Measurements from ENCODE around the gene ZFAND5. TPM values are rescaled to one million over a fixed set of nuclear protein-coding genes. Genes with fewer than 3 reads are reported as not detected.

Gene ZFAND5
- total RNA-seq, 6 experiments from 2014 or later = 88.4 to 119 (median 100) TPM

- Histone ChIP-seq H3K4me1 (peaks cover 0 to 87% (median 35%) of the 10 kb centered on the region in 4 donors), H3K4me3 (no peak overlapping the region), H3K9me3 (no peaks in the 10 kb centered on the region), H3K27me3 (no peaks in the 10 kb centered on the region), H3K36me3 (peaks cover 5 to 73% (median 43%) of the 10 kb centered on the region in 4 donors), H3K27ac (peak overlapping the region in 2 of 3 donors; percentile 13 to 20)
- DNase-seq = no peak
- 10% methylated on average over 8 of the region's 8 CpGs for WGBS (ENCODE audit: insufficient coverage, low coverage, low lambda C conversion rate, missing lambda C conversion rate)
- peak; percentile 2 to 40 (median 16) for ATAC-seq
- intact Hi-C loops (cut with DNase I) = no loop called here
- TF ChIP-seq POLR2A (IDR thresholded peaks at IDR 0.05) (no peak), CTCF (IDR thresholded peaks at IDR 0.05) (no peak)
These were observed 8.9 kb downstream of the ZFAND5 start for GRCh38 chr9:72356041-72356582.

DNA sequence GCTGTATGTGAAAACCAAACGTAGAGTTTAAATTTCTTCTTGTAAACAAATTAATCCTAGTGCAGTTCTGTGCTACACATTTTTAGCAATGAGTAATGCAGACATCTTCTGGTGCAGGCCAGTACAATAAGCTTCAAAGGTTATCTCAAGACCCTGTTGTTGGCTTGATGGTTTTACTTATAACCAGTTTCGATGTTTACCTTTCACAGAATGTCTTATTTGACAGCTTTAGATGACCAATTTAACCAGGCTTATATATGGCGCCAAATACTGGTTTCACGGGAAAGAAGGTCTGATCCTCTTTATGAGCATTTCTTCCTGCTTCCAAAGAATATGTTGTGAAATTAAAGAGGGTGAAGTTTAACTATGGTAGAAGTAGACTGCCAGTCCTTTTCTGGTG, 9.9 kb downstream of the ZFAND5 start:
- no peaks in the 10 kb centered on the region for H3K9me3 ChIP-seq
- intact Hi-C loops (cut with DNase I) = no loop called here
- H3K4me1 ChIP-seq = peaks cover 0 to 77% (median 30%) of the 10 kb centered on the region in 4 donors
- H3K36me3 ChIP-seq = peaks cover 5 to 64% (median 40%) of the 10 kb centered on the region in 4 donors
- DNase-seq (no peak), ATAC-seq (peak in 2 of 4 donors; percentile 4 to 41)
- TF ChIP-seq CTCF (IDR thresholded peaks at IDR 0.05) (no peak), POLR2A (IDR thresholded peaks at IDR 0.05) (peak; percentile 19)
- no peaks in the 10 kb centered on the region for H3K27me3 ChIP-seq
- peak overlapping the region in 1 of 3 donors; percentile 7 for H3K27ac ChIP-seq
- 68% methylated on average over 3 of the region's 4 CpGs for WGBS (ENCODE audit: insufficient coverage, low coverage, low lambda C conversion rate, missing lambda C conversion rate)
- H3K4me3 ChIP-seq = no peak overlapping the region

DNA sequence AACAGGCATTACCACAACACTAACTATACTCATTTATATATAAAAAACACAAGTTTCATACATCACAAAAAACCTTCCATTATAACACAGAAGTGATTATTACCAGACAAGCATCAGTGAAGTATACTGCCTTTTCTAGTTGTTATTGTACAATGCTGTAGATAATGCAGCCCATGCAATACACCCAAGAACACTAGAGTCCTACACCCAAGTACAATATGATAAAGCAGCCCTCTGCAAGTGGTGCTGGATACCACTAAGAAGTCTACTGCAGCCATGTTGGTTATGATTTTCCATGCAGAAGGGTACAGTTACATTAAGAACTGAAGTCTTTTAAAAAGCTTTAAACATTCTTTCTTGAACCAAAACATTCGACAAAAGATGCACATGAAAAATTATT, 10.3 kb downstream of the ZFAND5 start:
- no peak for DNase-seq
- WGBS (ENCODE audit: insufficient coverage, low coverage, low lambda C conversion rate, missing lambda C conversion rate) = 90% methylated on average over 1 of the region's 1 CpG
- Histone ChIP-seq H3K27me3 (no peaks in the 10 kb centered on the region), H3K4me1 (peaks cover 0 to 73% (median 28%) of the 10 kb centered on the region in 4 donors), H3K27ac (no peak overlapping the region), H3K4me3 (no peak overlapping the region), H3K9me3 (no peaks in the 10 kb centered on the region), H3K36me3 (peaks cover 5 to 59% (median 36%) of the 10 kb centered on the region in 4 donors)
- intact Hi-C loops (cut with DNase I) = no loop called here
- peak in 2 of 4 donors; percentile 4 to 37 for ATAC-seq
- TF ChIP-seq POLR2A (IDR thresholded peaks at IDR 0.05) (no peak), CTCF (IDR thresholded peaks at IDR 0.05) (no peak)

DNA sequence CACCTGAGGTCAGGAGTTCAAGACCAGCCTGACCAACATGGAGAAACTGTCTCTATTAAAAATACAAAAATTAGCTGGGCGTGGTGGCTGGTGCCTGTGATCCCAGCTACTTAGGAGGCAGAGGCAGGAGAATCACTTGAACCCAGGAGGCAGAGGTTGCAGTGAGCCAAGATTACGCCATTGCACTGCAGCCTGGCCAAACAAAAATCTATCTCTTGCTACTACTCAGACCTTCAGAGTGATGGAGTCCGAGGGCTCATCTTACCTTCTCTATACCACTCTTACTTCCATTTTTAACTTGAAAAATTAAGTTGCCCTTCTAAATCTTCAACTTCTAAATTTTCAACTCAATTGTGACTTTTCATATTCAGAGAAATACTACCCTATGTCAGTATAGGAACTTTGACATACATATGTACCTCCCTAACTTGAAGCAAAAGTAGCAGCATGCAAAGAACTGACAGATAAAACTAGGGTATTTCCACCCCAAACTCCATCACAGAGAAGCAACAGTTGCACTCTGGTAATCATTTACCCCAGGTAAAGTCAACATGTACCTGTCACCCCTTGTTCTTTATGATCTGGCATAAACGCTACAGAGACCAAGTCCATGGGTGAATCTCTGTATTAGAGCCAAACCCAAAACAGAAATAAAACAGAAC, 11.4 kb downstream of the ZFAND5 start:
- intact Hi-C loops (cut with DNase I) = no loop called here
- DNase-seq (no peak), ATAC-seq (peak; percentile 49 to 75 (median 62))
- no peaks in the 10 kb centered on the region for H3K9me3 ChIP-seq
- H3K27ac ChIP-seq = peak overlapping the region in 2 of 3 donors; percentile 28 to 35
- peaks cover 5 to 48% (median 29%) of the 10 kb centered on the region in 4 donors for H3K36me3 ChIP-seq
- 32% methylated on average over 4 of the region's 4 CpGs for WGBS (ENCODE audit: insufficient coverage, low coverage, low lambda C conversion rate, missing lambda C conversion rate)
- H3K27me3 ChIP-seq = no peaks in the 10 kb centered on the region
- peaks cover 0 to 62% (median 22%) of the 10 kb centered on the region in 4 donors for H3K4me1 ChIP-seq
- TF ChIP-seq POLR2A (IDR thresholded peaks at IDR 0.05) = peak; percentile 29
- TF ChIP-seq CTCF (IDR thresholded peaks at IDR 0.05) = no peak
- no peak overlapping the region for H3K4me3 ChIP-seq

Measured in right lobe of liver (tissue), 6 donors.